Hematopoietic multipotent progenitor cell treated with erythropoietin and hydrocortisone succinate and interleukin-3 and kit ligand, for 6 days (in vitro differentiated cells): ENCODE results near the gene SUN5.
"Not testable (repeated sequence)": the region's sequence is repeated elsewhere in the genome, so short reads cannot be mapped to it uniquely, and the experiment has no call there.

Experiments used
- DNase-seq: peaks from one replicate; pipeline ENCODE4 v3.0.0-alpha.2; 2015

The SUN5 gene

DNA sequence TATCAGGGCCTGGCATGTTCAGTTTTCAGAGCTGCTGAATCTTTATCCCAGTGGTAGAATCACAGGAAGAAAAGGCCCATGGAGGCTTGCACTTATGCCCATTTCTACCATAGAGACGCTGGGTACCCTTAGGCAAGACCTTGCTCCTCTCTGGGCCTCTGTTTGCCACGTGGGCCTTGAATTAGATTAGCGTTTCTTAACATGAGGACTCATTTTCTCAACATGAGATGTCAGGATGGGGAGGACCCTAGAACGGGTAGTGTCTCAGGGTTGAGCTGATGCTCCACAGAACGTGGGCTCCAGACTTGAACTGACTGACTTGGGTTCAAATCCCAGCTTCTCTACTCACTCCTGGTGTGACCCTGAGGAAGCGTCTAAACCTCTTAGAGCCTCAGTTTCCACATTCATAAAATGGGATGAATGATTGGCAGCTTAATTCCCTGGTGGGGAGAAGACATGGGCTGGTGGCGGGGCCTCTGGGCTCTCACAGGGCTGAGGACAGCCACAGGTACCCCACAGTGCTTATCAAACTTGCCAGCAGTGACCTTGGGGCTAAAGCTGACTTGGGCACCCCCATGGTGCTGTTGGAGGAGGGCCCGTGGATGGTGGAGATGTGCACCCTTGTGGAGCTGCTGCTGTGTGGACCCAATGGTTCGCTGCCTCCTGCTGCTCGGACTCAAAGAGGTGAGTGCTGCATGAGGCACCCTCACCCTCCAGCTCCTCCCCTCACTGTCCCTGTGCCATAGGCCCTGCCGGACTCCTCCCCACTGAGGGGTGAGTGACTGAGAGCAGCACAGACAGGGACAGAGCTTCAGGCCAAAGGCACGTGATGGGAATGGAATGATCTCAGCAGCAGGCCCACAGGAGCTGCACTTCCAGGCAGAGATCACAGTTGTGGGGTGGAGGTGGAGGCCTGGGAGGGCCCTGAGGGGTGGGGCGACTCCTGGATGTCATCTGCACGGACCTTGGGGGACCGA, 28.2 kb downstream of the SUN5 start:
- DNase-seq: no peak

DNA sequence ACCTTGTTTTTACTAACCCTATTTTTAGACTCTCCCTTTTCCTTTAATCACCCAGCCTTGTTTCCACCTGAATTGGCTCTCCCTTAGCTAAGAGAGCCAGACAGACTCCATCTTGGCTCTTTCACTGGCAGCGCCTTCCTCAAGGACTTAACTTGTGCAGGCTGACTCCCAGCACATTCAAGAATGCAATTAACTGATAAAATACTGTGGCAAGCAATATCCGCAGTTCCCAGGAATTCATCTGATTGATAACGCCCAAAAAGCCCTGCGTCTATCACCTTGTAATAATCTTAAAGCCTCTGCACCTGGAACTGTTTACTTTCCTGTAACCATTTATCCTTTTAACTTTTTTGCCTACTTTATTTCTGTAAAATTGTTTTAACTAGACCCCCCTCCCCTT, 29.1 kb downstream of the SUN5 start:
- DNase-seq: not testable (repeated sequence)

- DNase-seq: not testable (repeated sequence)
Observed at GRCh38 chr20:32974204-32975064, 29.8 kb downstream of the SUN5 start.

DNA sequence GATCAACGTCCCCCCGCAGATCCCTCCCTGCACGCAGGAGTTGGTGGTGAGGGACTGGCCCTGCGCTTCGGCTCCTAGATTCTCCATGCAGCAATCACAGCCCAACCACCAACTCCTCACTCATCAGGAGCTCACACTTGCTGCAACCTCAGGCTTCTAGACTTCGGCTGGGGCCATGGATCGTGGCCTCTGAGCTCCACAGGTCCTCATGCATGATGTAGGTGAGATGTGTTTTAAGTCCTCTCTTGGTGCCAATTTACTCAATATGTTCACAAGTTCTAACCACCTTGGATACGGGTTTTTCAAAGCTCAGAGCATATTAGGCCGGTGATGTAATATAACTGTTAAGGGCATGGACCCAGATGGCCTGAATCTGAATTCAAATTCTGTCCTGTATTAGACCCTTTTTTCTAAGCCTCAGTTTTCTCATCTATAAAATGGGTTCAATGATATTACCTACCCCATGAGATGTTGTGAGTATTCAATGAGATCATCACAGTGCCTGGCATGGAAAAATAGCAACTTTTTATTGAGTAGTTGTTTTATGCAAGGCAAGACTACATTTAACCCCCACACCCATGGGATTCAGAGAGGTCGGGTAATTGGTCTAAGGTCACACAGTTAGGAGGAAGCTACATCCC, 31.0 kb downstream of the SUN5 start:
- no peak for DNase-seq

- DNase-seq: peak; percentile 90
Observed at GRCh38 chr20:32972181-32973076, 31.8 kb downstream of the SUN5 start.

DNA sequence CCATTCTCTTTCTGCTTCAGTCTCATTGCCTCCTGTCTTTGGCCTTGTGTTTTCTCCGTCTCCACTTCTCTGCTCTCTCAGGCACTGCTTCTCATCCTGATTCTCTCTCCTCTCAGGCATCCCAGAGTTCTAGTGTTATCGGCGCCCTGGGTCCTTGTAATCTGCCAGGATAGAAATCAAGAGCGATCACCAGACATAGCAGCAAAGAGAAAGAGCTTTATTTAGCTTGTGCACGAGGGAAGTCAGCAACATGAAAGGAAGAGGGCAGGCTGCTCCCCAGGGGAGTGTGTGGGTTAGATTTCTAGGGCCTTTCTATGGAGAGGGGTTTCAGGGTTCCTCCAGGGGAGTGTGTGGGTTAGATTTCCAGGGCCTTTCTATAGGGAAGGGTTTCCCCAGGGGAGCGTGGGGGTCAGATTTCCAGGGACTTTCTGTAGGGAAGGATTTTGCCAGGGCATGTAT, 32.5 kb downstream of the SUN5 start:
- DNase-seq: peak; percentile 16

- DNase-seq: no peak
Observed at GRCh38 chr20:32970973-32971300, 33.3 kb downstream of the SUN5 start.

GRCh38 chr20:32970115-32970972, 33.9 kb downstream of the SUN5 start:
- no peak for DNase-seq

- no peak for DNase-seq
Observed at GRCh38 chr20:32969356-32970114, 34.7 kb downstream of the SUN5 start.

DNA sequence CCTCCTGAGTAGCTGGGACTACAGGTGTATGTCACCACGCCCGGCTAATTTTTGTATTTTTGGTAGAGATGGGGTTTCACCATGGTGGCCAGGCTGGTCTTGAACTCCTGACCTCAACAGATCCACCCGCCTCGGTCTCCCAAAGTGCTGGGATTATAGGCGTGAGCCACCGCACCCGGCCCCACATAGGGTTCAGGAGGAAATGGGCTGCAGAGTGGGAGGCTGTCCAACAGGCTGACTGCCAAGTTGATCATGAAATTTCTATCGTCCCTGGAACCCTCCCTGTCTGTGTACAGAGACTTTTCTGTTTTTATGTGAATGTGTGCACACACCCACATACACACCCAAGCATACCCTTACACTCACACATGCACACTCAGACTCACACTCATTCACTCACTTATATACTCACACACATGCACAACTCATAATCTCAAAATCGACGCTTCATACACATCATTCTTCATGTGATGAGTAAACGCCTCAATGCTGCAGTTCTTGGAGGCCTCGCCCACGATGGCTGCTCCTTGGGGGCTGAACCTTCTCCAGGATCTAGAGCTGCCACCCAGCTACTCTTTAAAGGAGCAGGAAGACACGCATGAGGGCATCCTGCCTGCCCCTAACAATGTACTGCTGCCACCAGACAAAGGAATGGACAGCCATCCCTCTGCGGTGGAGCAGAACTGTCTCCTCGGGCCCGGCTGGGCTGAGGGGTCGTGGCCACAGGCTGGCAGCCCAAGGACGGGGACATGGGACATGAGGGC, 35.6 kb downstream of the SUN5 start:
- DNase-seq: peak; percentile 14

DNA sequence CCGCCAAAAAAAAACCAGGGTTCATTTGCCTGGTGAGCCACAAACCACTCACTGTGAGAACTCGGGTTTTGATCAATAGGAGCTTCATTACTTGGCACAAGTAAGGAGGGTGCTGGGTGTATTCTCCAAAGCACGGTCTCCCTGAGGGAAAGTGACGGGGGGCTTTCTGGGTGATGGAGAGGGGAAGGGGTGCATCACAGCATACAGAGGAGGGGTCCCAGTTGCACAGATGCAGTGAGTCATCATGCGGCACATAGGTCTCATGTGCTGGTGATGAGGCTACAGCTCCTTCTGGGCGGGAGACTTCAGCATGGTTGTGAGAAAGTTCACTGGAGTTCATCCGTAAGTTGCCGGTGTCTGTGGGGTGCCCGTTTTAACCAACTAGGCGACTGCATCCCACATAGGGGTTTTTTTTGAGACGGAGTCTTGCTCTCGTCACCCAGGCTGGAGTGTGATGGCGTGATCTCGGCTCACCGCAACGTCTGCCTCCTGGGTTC, 36.2 kb downstream of the SUN5 start:
- no peak for DNase-seq

GRCh38 chr20:32966881-32967781, 37.1 kb downstream of the SUN5 start:
- DNase-seq: peak; percentile 14

- no peak for DNase-seq
Observed at GRCh38 chr20:32966382-32966781, 37.9 kb downstream of the SUN5 start.

DNA sequence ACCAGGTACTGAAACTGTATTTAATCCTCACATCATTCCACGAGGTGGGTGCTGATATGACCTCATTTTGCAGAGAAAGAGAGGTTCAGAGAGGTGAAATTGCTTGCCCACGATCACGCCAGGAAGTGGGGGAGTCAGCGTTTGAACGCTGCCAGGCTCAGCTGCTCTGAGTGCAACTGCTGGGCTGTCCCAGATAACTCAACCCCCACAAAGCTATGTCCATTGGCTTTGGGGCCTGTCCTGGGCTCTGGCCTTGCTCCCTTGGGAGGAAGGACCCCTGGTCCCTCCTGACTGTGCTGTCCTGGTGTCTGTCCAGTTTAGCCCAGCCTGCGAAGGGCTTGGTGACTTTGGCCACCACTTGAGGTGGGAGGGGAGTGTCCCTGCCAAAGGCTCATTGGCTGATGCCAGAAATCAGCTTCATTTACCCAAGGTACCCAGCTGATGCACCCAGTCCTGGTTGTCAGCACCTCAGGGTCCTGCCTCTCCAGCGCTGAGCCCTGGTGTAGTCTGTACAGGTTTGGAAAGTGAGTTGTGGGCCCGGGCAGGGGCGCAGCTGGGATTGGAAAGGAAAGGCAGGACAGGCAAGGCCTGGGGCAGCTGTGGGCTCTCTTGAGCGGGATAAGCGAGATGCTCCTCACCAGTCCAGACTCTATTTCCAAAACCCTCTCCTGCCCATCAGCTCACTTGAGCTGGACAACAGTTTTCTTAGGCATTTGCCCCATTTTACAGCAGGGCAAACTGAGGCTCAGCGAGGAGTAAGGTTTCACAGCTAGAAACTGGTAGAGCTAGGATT, 38.5 kb downstream of the SUN5 start:
- no peak for DNase-seq

DNA sequence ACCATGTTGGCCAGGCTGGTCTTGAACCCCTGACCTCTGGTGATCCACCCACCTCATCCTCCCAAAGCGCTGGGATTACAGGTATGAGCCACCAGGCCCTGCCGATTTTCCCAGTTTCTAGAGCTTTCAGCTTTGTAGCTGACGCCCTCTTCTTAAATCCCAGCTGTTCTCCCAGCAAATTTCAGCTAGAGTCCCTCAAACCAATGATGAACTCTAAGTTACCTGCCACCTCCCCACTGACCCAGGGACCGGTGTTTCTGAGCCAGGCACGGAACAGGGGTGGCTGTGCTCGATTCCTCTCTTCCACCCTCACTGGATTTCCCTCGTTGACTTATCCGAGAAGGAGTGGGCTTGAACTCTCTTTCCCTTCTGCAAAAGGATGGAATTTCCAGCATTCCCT, 39.1 kb downstream of the SUN5 start:
- DNase-seq: no peak

DNA sequence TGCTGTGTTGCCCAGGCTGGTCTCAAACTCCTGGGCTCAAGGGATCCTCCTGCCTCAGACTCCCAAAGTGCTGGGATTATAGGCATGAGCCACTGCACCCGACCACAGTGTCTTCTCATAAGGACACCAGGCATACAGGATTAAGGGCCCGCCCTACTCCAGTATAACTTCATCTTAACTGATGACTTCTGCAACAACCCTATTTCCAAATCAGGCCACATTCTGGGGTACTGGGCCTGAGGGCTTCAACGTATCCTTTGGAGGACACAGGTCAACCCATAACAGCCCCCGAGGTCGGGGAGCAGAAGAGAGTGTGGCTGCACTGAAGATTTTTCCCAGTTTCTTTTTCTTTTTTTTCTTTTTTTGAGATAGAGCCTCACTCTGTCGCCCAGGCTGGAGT, 39.7 kb downstream of the SUN5 start:
- DNase-seq: no peak

DNA sequence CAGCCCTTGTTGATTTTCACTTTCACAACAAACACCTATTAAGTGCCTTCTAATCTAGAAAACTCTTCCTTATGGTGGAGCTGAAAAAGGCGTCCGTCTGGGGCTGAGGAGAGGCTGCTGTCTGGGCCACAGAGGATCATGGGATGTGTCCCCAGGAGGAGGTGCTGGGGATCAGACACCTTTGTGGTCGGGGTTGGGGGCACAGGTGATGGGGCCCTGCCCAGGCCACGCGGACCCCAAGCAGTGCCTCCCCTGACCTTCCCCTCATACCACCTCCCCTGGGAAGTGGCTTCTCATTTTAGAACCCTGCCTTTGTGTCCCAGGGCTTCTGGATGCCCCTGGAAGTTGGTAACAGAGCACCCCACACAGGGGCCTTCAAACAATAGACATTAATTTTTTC, 41.1 kb downstream of the SUN5 start:
- DNase-seq: no peak
